Calu3 (cell line): ENCODE data around the gene PDCD7. TPM values are rescaled to one million over a fixed set of nuclear protein-coding genes. Genes with fewer than 3 reads are reported as not detected.

Source experiments
- BruUV-seq: library from RNA; stranded (reverse); fragments of 400-500 nt; replicated peaks from 2 replicates; lab custom pipeline; 2021; lab: Mats Ljungman, UMichigan
- CTCF ChIA-PET: fragments of 300-600 bp; sonication (Branson Sonifier 250); formaldehyde crosslinking; loops from one replicate; lab custom pipeline; 2022; ENCODE audit warnings: antibody characterized with exemption; lab: Charles Lee
- DNase-seq: peaks from one replicate; pipeline ENCODE4 v3.0.0; 2022
- H3K27ac Mint-ChIP-seq: one replicate; pipeline ENCODE4 v1.8.0; 2022; ENCODE audit warnings: mixed read lengths; ENCODE audit not compliant: unreplicated experiment
- H3K27me3 Mint-ChIP-seq: one replicate; pipeline ENCODE4 v1.8.0; 2022; ENCODE audit warnings: mixed read lengths; ENCODE audit not compliant: unreplicated experiment
- H3K36me3 Mint-ChIP-seq: one replicate; pipeline ENCODE4 v1.8.0; 2022; ENCODE audit warnings: mild to moderate bottlenecking, moderate library complexity, mixed read lengths; ENCODE audit not compliant: insufficient read depth, unreplicated experiment
- H3K4me1 Mint-ChIP-seq: one replicate; pipeline ENCODE4 v1.8.0; 2022; ENCODE audit warnings: mild to moderate bottlenecking, low read depth, mixed read lengths; ENCODE audit not compliant: unreplicated experiment
- H3K4me3 Mint-ChIP-seq: one replicate; pipeline ENCODE4 v1.8.0; 2022; ENCODE audit warnings: mild to moderate bottlenecking, low read depth, moderate library complexity, mixed read lengths; ENCODE audit not compliant: unreplicated experiment
- H3K9me3 Mint-ChIP-seq: one replicate; pipeline ENCODE4 v1.8.0; 2022; ENCODE audit warnings: low read depth, mixed read lengths; ENCODE audit not compliant: unreplicated experiment
- intact Hi-C: fragments of 100-400 bp; cut with micrococcal nuclease; formaldehyde crosslinking; loops from one replicate; pipeline ENCODE4 v1.10.0; 2022; ENCODE audit not compliant: unreplicated experiment
- total RNA-seq: library from RNA; stranded (reverse); gene quantifications from 2 replicates; pipeline ENCODE4 v1.2.3, GENCODE V29; 2022
- TF ChIP-seq, protein P1 (sequence below): fragments of 200-600 bp; IDR thresholded peaks from one replicate; pipeline ENCODE4 v1.8.0; 2022; ENCODE audit warnings: antibody characterized with exemption; ENCODE audit not compliant: unreplicated experiment

Gene PDCD7
- total RNA-seq, 1 experiment from 2014 or later: 26.4 TPM

DNA sequence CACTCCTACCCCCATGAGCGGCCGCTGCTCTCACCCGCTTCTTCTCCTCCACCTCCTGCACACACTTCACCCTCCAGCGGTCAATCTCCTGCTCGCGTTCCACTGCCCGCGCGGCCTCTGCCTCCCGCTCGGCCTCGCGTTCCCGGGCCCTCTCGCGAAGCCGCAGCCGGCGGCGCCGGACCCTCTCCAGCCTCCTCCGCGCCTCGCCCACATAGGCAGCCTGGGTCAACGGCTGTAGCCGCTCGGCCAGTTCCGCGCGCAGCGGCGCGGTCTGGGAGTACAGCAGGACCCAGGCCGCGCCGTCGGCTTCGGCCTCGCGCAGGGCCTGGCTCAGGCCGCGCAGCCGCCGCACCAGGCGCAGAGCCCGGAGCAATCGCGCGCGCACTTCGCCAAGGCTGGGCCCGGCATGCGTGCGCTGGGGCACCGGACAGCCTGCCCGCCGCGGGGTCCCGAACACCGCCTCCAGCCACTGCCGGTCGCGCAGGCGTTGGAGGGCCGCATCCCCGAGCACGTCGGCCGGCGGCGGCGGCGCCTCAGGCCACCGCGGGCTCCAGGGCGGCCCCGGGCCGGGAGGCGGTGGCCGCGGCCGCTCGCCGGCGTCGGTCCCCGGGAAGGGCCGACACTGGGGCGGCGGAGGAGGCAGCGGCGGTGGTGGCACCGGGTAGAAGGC, 595 bp downstream of the PDCD7 start:
- TF ChIP-seq, protein P1, sequence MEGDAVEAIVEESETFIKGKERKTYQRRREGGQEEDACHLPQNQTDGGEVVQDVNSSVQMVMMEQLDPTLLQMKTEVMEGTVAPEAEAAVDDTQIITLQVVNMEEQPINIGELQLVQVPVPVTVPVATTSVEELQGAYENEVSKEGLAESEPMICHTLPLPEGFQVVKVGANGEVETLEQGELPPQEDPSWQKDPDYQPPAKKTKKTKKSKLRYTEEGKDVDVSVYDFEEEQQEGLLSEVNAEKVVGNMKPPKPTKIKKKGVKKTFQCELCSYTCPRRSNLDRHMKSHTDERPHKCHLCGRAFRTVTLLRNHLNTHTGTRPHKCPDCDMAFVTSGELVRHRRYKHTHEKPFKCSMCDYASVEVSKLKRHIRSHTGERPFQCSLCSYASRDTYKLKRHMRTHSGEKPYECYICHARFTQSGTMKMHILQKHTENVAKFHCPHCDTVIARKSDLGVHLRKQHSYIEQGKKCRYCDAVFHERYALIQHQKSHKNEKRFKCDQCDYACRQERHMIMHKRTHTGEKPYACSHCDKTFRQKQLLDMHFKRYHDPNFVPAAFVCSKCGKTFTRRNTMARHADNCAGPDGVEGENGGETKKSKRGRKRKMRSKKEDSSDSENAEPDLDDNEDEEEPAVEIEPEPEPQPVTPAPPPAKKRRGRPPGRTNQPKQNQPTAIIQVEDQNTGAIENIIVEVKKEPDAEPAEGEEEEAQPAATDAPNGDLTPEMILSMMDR: no peak
- peaks cover 13% of the 10 kb centered on the region for H3K4me1 Mint-ChIP-seq
- CTCF ChIA-PET: no interaction called here
- peak; percentile 60 for DNase-seq
- no peaks in the 10 kb centered on the region for H3K27me3 Mint-ChIP-seq
- H3K27ac Mint-ChIP-seq: peak overlapping the region; percentile 78
- BruUV-seq: no TSS peak
- H3K36me3 Mint-ChIP-seq: peaks cover 34% of the 10 kb centered on the region
- H3K4me3 Mint-ChIP-seq: peak overlapping the region; percentile 88
- intact Hi-C loops: no loop called here
- peaks cover 3% of the 10 kb centered on the region for H3K9me3 Mint-ChIP-seq

DNA sequence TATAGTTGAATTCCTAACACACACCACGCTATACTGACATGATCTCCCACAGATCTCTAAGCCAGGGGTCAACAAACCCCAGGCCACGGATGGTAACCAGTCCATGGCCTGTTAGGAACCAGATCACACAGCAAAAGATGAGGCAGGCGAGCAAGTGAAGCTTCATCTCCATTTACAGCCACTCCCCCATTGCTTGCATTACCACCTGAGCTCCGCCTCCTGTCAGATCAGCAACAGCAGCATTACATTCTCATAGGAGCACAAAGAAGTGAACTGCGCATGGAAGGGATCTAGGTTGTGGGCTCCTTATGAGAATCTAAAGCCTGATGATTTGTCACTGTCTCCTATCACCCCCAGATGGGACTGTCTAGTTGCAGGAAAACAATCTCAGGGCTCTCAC, 2.7 kb downstream of the PDCD7 start:
- H3K9me3 Mint-ChIP-seq: no peaks in the 10 kb centered on the region
- H3K4me3 Mint-ChIP-seq: no peak overlapping the region
- CTCF ChIA-PET: no interaction called here
- peaks cover 43% of the 10 kb centered on the region for H3K36me3 Mint-ChIP-seq
- H3K27me3 Mint-ChIP-seq: no peaks in the 10 kb centered on the region
- intact Hi-C loops: no loop called here
- no peak overlapping the region for H3K27ac Mint-ChIP-seq
- H3K4me1 Mint-ChIP-seq: peaks cover 13% of the 10 kb centered on the region
- DNase-seq: no peak
- BruUV-seq: no TSS peak
- TF ChIP-seq, protein P1: no peak

DNA sequence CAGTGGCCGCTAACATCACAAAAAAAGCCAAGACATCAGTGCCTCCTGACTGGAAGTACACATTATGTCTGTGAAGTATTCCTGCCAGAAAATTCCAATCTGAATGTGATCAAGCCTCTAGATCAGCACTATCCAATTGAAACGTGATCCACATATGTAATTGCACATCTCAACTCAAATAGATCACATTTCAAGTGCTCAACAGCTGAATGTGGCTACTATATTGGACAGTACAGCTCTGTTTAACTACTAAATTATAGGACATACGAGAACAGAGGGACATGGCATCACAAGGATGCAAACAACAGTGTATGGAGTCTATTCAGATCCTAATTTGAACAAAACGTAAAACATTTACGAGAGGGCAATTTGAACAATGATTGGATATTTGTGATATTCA, 18.1 kb downstream of the PDCD7 start:
- no peaks in the 10 kb centered on the region for H3K27me3 Mint-ChIP-seq
- TF ChIP-seq, protein P1: no peak
- intact Hi-C loops: no loop called here

DNA sequence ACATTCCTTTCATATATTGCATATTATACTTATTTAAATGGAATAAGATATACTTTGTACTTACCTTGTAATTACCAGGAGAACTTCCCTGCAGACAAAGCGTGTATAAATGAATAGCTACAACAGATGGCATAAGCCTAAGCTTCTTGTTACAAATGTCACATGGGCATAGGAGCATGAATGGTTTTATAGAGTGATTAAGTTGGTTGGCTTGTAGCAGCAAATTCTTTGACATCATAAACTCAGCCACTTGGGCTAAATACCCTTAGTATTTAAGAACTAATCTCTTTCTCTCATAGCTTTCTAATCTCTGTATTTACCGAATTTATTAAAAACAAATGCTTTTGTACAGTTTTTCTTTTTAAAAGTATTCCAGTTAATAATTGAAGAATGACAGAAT, 18.5 kb downstream of the PDCD7 start, which contains the start of gene UBAP1L:
TSS of gene UBAP1L (minus strand) at position 115 of the 400 bp plus-strand sequence. CDS start 8,985 bp downstream, outside the sequence.
- Mint-ChIP-seq H3K9me3 (no peaks in the 10 kb centered on the region), H3K27ac (no peak within 1 kb of the TSS), H3K4me3 (no peak within 1 kb of the TSS), H3K36me3 (peaks cover 25% of the 10 kb centered on the region), H3K27me3 (no peaks in the 10 kb centered on the region), H3K4me1 (no peaks in the 10 kb centered on the region)
- CTCF ChIA-PET: interaction anchor here (0.5 kb wide), 1 partner anchor 187 kb away, joined by 4 read pairs; no protein-coding TSS in a partner anchor
- DNase-seq: no peak
- BruUV-seq: no TSS peak
- intact Hi-C loops: no loop called here
- TF ChIP-seq, protein P1: no peak

More for the DNA sequence above, 18.1 kb downstream of the PDCD7 start:
- DNase-seq: no peak
- Mint-ChIP-seq H3K4me1 (no peaks in the 10 kb centered on the region), H3K9me3 (no peaks in the 10 kb centered on the region), H3K36me3 (peaks cover 26% of the 10 kb centered on the region), H3K4me3 (no peak overlapping the region), H3K27ac (no peak overlapping the region)
- BruUV-seq: no TSS peak
- CTCF ChIA-PET: interaction anchor here (0.6 kb wide), 1 partner anchor 67 kb away, joined by 6 read pairs; no protein-coding TSS in a partner anchor
